ENCODE measurements around the gene CHMP2B.

CHMP2B gene, protein sequence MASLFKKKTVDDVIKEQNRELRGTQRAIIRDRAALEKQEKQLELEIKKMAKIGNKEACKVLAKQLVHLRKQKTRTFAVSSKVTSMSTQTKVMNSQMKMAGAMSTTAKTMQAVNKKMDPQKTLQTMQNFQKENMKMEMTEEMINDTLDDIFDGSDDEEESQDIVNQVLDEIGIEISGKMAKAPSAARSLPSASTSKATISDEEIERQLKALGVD

DNA sequence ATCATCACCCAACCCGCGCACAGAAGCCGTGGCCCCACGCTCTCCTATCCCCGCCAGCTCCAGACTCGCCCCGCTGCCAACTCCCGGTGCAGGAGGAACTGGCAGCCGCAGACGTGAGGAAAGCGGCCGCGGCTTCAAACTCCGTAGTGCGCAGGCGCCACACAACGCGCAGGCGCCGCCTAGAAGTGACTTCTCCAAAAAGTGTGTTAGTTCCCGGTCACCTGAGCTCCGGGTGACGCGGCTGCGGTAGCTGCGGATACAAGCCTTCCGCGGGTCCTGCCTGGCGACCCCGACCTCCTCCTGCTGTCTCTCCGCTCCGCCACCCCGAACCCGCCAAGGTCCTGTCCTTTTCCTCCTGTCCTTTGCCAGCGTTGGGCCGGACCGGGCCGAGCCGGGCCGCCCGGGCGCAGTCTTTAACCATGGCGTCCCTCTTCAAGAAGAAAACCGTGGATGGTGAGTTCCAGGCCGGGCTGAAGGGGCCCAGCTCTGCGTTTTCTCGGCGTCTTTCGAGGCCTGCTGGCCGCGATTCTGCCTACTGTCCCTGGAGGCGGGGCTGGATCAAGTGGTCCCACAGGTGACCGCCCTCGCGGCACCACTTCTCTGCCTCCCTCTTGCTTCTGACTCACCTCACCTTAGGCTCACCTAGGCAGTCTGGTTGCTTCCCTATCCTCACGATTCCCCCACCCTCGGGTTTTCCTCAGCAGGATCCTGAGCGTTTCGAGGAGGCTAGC is at the start of gene CHMP2B:
CHMP2B (plus strand) TSS at position 206 of the 731 bp plus-strand sequence; CDS start at position 420, 214 bp downstream.
- peak; percentile 23 for DNase-seq

DNA sequence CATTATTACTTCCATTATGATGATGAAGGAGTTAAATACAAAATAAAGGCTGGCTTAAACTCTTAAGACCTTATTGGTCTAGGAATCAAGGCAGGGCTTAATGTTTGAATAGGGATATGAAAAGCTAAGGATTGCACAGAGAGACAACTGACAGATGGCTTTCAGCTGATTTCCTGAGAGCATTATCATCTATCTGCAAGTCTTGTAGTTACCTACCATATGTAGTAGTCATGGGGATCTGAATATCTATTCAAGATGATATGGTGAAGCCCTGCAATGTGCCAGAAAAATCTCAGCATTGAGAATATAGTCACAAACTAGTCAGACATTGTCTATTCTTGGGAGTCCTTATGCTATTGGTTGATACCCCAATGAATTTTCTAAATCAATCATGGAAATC is 47.5 kb upstream of the CHMP2B start:
- DNase-seq: no peak

- no peak for DNase-seq
Measured at GRCh38 chr3:87181551-87181950, 45.6 kb upstream of the CHMP2B start.

DNA sequence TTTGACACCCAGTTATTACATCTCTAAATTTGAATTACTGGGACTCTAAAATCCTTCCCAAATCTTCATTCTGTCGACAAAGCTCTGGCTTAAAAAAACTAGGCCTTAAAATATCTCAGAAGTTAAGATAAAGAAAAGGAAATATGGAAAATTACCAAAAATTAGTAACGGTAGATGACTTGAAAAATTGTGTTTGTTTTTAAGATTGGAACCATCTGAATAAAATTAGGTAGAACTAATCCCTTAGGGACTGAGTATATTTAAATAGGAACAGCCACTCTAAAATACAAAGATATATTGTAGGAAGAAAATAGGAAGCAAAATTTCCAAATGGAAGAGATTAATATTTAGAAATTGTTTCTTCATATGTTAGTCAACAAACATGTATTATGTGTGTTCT is 45.1 kb upstream of the CHMP2B start:
- DNase-seq: no peak

GRCh38 chr3:87186608-87187159 is 40.4 kb upstream of the CHMP2B start:
- DNase-seq: no peak

- DNase-seq: peak; percentile 19
Measured at GRCh38 chr3:87191175-87191574, 35.9 kb upstream of the CHMP2B start.

DNA sequence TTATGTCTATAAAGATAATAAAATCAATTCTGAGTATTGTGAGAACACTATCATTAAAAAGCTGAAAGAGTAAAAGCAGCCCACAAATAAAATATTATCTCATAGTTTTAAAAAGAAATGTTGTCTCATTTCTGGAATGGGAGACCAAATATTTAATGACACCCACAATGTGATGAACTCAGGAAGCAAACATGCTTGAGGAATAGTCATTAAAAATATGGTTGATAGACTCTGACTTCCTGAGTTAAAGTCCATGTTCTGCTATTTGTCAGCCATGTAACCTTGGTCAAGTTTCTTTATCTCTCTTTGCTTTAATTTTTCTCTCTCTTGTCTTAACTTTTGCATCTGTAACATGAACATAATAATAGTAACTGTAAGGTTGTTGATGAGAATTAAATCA is 35.5 kb upstream of the CHMP2B start:
- no peak for DNase-seq

DNA sequence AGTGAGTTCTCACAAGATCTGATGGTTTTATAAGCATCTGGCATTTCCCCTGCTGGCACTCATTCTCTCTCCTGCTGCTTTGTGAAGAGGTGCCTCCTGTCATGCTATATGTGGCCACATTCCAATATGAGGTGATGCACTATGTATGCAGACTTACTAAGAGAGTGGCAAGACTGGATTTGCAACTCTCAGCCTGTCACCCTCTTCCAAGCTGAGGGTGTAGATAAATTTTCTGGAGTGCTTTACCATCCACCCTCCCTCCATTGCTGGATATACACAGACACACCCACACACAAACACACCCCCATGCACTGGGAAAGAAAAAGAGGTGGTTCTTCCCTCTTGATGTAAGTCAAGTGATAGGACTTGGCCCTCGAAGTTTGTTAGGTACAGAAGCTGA is 30.2 kb upstream of the CHMP2B start:
- DNase-seq: no peak

- no peak for DNase-seq
Measured at GRCh38 chr3:87197531-87197930, 29.6 kb upstream of the CHMP2B start.

DNA sequence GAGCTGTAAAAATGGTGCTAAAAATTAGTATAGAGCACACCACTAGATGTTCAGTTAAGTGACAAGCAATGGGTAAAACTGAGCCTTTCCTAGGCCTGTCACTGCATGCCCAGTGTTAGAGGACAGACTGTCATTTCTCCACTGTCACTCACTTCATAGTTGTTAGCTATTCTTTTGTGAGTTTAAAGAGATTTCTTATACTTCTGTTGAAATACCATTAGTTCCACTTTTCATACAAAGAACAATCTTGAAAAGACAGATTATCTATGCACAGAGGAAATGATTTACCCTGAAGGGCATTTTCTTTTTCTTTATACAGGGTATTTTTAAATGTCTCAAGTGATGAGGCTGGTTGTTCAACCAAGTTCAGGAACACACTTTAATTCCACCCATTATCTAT is 28.3 kb upstream of the CHMP2B start:
- peak; percentile 4 for DNase-seq

- DNase-seq: no peak
Measured at GRCh38 chr3:87199628-87200027, 27.5 kb upstream of the CHMP2B start.

- no peak for DNase-seq
Measured at GRCh38 chr3:87200060-87200647, 27.0 kb upstream of the CHMP2B start.

DNA sequence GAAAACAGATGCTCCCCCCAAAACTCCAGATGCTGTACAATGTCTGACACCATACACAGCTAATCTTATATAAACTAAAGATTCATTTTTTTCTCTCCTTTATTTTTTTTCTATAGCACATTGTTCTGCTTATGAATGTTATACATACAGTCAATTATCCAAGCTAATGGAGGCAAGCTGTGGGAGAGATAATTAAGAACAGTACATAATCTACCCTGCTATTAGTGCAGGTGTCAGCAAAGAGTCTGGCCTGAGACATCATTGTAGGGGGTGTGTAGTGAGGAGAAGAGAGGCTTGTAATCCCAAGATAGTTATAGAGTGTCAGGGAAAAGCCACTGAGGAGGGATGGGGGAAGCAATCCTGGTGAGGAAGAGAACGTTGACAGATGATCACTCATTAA is 25.4 kb upstream of the CHMP2B start:
- DNase-seq: no peak

DNA sequence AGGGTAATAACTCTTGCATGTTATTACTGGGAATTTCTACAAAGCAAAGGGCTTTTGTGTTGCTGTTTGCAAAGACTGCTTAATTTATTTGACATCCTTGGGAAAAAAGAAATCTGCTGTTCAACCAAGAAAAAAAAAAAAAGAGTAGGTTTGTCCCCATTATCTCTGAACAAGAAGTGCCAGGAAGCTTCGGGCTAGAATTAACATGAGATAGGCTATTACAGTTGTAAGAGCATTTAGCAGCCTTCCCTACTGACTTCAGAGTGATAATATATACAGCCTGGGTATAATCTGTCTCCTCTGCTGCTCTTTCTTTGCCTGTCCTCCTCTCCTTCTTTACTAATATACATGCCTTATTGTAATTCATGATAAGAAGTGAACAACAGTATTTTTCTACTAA is 23.3 kb upstream of the CHMP2B start:
- DNase-seq: no peak

GRCh38 chr3:87206070-87206469 is 21.0 kb upstream of the CHMP2B start:
- DNase-seq: no peak

DNA sequence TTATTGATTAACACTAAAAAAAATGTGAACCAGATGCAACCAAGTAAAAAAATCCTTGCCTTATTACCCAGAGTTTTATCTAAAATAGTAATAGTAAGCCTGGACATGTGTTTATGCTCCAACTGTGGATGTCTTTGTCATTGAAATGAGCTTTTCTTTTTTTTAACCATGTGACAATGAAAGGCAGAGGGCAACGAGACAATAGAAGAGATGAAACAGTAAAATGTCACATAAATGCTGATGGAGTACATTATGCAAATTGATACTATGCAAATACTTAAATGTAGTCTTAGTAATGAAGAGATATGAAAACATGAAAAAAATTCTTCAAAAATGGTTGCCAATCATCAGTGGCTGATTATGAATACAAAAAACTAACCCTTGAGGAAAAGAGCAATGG is 20.5 kb upstream of the CHMP2B start:
- no peak for DNase-seq

GRCh38 chr3:87207460-87207859 is 19.6 kb upstream of the CHMP2B start:
- no peak for DNase-seq

DNA sequence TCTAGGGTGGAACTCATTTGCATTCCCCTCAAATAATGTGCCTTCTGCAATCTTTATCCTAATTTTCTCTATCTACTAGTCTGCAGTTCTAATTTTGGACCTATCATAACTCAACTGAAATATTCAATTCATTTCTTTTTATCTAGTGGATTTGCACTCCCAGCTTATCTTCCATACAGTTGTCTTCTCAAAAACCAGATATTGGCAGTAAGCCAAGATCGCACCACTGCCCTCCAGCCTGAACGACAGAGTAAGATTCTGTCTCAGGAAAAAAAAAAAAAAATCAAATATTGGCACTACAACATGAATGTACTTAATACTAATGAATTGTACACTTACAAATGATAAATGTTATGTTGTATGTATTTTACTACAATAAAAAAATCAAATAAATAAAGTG is 18.0 kb upstream of the CHMP2B start:
- no peak for DNase-seq

- no peak for DNase-seq
Measured at GRCh38 chr3:87218560-87218959, 8.5 kb upstream of the CHMP2B start.

GRCh38 chr3:87219611-87220010 is 7.5 kb upstream of the CHMP2B start:
- no peak for DNase-seq

- DNase-seq: no peak
Measured at GRCh38 chr3:87225659-87226058, 1.4 kb upstream of the CHMP2B start.

DNA sequence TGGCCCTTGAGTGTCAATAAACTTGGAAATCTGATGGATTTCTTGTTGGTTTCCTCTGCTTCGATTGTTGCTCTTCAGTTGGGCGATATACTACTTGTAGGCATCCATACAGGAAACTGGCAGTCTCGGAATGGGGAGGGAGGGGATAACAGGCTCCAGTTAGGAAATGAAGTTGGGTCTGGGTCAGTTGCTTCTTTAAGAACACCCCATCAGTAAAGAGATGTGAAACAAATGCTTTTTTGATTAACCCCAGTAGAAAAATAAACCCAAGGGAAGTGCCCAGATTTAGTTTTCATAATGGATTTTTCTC is 681 bp downstream of the CHMP2B start:
- DNase-seq: no peak

GRCh38 chr3:87228316-87228715 is 1.2 kb downstream of the CHMP2B start:
- no peak for DNase-seq

DNA sequence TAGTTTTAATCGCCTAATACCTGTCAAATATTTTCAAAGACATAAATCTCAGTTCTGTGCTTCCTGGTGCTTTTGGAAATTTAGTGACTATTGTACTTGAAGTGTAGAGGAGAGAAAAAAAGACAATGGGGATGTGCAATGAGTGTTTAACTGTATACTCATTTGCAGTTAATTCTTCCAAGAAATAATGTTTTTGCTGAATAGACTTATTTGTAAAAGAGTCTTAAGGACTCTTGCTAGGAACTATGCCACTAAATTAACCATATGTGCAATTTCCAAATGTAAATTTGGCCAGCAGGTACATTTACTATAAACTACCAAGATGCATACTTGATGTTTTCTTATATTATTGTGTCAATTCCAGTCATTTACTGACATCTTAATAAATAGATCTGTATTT is 2.0 kb downstream of the CHMP2B start:
- no peak for DNase-seq
